ENCODE measurements around the gene ADGRV1.
"Not testable (repeated sequence)": the region's sequence is repeated elsewhere in the genome, so short reads cannot be mapped to it uniquely, and the experiment has no call there.

DNA sequence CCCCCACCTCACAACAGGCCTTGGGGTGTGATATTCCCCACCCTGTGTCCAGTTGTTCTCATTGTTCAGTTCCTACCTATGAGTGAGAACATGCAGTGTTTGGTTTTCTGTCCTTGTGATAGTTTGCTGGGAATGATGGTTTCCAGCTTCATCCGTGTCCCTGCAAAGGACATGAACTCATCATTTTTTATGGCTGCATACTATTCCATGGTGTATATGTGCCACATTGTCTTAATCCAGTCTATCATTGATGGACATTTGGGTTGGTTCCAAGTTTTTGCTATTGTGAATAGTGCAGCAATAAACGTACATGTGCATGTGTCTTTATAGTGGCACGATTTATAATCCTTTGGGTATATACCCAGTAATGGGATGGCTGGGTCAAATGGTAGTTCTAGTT is 41.7 kb downstream of the ADGRV1 start:
- TF ChIP-seq CTCF, POLR2A (IDR thresholded peaks at IDR 0.05): not testable (repeated sequence)

All from tibial nerve (tissue), 3 donors.